Omental fat pad (tissue), 4 donors: ENCODE data around the gene STARD3. TPM values are rescaled to one million over a fixed set of nuclear protein-coding genes. Genes with fewer than 3 reads are reported as not detected.
"Not testable (repeated sequence)": the region's sequence is repeated elsewhere in the genome, so short reads cannot be mapped to it uniquely, and the experiment has no call there.

Experiments used
- ATAC-seq: fragments of 150-250 bp; one replicate; pipeline ENCODE4 v1.9.1; 2016; ENCODE audit warnings: mild to moderate bottlenecking, moderate library complexity; ENCODE audit not compliant: low FRiP score
- DNase-seq: peaks from one replicate; pipeline ENCODE4 v3.0.0-alpha.2; 2019; ENCODE audit warnings: low spot score
- total RNA-seq, 4 donors: library from RNA; depleted of rRNA; stranded (reverse); fragments of >200 nt; gene quantifications; one replicate each; pipeline ENCODE4 v1.1.0, GENCODE V29; 2016
- TF ChIP-seq, protein P1 (sequence below), 3 donors: fragments of 450-650 bp; IDR thresholded peaks; one replicate each; pipeline ENCODE4 v1.5.1; 2016 to 2017; ENCODE audit warnings: antibody characterized with exemption in 3 of 3, mild to moderate bottlenecking in 3 of 3, moderate library complexity in 2 of 3

Gene STARD3
- total RNA-seq, 4 donors from 2014 or later, result 24.9 to 75.5 (median 36.5) TPM

DNA sequence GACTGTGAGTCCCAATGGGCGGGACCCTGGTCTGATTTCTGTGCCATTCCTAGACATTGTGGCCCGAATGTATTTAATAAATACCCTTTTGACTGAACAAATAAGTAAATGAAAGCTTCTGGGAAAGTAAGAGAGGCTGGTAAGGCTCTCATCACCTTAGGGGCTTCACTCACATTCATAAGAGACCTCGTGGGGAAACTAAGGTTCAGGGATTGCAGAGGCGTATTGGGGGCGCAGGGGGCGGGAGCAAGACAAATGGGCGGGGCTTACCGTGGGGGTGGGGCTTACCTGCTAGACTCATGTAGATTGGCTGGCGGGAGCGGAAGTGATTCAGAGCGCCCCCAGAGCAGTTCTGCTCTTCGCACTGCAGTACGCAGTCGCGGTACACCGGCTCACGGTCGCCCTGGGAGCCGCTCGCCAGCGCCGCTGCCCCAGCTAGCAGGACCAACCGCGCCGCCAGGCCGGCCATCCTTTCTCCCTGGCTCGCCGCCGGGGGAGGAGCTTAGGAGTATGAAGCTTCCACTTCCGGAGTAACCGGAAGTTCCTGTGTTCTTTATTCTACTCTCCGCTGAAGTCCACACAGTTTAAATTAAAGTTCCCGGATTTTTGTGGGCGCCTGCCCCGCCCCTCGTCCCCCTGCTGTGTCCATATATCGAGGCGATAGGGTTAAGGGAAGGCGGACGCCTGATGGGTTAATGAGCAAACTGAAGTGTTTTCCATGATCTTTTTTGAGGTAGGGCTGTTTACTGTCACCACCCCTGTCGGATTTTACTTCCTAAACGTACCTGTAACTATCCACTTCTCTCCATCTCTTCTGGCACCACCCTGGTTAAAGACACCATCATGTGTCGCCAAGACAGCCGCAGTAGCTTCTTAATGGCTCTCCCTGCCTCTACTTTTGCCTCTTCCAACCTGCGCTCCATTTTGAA, 50.9 kb downstream of the STARD3 start, which contains the start of gene PGAP3:
Gene PGAP3 (minus strand): TSS at position 512 of the 929 bp plus-strand sequence. CDS start 43 bp downstream, at position 469.
- peak; percentile 81 for DNase-seq
- peak; percentile 92 for ATAC-seq
- TF ChIP-seq, protein P1, sequence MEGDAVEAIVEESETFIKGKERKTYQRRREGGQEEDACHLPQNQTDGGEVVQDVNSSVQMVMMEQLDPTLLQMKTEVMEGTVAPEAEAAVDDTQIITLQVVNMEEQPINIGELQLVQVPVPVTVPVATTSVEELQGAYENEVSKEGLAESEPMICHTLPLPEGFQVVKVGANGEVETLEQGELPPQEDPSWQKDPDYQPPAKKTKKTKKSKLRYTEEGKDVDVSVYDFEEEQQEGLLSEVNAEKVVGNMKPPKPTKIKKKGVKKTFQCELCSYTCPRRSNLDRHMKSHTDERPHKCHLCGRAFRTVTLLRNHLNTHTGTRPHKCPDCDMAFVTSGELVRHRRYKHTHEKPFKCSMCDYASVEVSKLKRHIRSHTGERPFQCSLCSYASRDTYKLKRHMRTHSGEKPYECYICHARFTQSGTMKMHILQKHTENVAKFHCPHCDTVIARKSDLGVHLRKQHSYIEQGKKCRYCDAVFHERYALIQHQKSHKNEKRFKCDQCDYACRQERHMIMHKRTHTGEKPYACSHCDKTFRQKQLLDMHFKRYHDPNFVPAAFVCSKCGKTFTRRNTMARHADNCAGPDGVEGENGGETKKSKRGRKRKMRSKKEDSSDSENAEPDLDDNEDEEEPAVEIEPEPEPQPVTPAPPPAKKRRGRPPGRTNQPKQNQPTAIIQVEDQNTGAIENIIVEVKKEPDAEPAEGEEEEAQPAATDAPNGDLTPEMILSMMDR (IDR thresholded peaks at IDR 0.05), result no peak

DNA sequence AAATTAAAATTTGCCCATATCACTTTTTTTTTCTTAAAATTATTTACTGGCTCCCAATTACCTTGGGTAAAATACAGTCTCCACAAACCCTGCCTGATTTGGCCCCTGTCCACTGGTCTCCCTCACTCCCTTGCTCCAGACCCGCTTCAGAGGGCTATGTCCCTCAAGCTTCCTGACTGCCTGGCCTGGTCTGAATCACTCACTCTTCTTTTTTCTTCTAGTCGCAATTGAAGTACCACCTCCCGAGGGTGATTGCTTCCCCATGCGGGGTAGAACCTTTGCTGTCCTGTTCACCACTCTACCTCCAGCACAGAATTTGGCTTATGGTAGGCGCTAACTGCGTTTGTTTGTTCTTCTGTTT, 51.5 kb downstream of the STARD3 start:
- TF ChIP-seq, protein P1 (IDR thresholded peaks at IDR 0.05), result no peak
- DNase-seq, result no peak
- ATAC-seq, result no peak

DNA sequence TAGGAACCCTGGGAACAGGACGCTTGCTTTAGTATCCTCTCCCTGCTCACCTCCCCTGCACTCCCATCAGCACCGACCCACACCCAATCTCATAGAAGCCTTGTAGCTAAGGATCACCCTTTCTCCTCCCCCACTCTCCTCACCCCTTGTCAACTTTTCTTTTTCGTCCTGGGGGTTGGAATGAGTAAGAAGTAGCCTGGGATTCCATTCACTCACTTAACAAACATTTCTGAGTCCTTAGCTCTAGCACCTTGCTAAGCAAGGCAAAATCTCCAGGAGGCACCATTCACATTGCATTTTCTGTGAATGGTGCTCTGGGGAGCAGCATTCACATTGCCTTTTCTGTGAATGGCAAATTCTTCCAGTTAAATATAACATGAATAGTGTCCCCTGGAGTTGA, 52.0 kb downstream of the STARD3 start:
- ATAC-seq (no peak), DNase-seq (no peak)
- TF ChIP-seq, protein P1 (IDR thresholded peaks at IDR 0.05), result no peak

DNA sequence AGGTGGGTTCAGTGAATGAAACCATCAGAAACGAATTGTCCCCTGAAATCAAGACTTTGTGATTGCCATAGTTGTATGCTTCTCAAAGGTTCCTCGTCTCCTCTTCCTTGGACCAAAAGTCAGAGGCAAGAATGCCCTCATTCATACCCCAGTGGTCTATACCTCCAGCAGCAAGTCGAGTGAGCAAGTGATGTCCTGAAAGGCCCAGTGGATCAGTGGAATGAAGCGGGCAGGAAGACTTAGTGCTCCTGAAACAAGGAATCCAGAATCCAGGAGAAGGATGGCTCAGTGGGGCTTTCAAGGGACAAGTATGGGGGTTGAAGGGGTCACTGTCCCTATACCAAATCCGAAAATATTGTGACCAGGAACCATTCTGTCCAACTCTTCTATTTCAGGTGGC, 57.6 kb downstream of the STARD3 start:
- TF ChIP-seq, protein P1 (IDR thresholded peaks at IDR 0.05), result no peak
- DNase-seq (no peak), ATAC-seq (no peak)

DNA sequence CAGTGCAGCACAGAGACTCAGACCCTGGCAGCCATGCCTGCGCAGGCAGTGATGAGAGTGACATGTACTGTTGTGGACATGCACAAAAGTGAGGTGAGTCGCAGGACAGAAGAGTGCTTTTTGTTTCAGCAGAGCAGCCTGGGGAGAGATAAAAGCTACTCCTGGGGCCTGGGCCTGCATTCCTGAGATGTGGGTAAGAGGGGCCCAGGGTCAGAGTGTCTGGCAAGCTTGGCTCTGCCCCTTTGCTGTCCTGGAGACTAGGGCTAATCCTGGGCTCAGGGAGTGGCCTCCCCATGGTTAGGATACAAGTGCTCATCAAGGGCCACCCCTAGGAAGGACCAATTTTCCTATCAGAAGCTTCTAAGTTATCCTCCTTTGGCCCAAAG, 58.1 kb downstream of the STARD3 start:
- DNase-seq (no peak), ATAC-seq (no peak)
- TF ChIP-seq, protein P1 (IDR thresholded peaks at IDR 0.05), result no peak

DNA sequence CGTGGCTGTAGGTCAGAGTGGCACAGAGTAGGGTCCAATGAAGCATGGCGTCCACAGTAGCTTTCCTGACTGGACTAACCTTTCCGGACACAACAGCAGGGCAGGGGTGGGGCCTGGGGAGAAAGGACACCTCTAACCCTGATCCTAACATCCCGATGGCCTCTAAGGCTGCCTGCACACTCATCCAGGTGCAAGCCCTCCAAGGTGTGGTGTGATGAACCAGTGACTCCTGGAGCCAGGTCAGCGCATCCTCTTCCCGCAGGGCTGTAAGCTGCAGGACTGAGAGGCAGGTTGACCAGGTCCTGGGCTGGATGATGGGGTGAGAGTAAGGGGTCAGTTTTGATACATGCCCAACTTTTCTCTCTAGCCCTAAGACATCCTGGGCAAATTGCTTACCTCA, 59.8 kb downstream of the STARD3 start:
- DNase-seq (no peak), ATAC-seq (no peak)
- TF ChIP-seq, protein P1 (IDR thresholded peaks at IDR 0.05), result no peak

DNA sequence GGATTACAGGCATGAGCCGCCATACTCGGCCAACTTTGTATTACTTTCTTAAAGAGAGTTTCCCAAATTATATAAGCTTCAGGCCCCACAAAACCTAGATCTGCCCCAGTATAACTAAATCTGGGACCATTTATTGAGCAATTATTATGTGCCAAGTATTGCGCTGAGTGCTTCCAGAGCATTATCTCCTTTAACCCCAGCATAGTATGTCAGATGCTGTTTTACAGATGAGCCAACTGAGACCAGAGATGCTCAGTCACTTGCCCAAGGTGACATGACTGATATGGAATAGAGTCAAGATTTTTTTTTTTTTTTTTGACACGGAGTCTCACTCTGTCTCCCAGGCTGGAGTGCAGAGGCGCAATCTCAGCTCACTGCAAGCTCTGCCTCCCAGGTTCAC, 61.0 kb downstream of the STARD3 start:
- ATAC-seq, result no peak
- DNase-seq, result no peak
- TF ChIP-seq, protein P1 (IDR thresholded peaks at IDR 0.05), result no peak

DNA sequence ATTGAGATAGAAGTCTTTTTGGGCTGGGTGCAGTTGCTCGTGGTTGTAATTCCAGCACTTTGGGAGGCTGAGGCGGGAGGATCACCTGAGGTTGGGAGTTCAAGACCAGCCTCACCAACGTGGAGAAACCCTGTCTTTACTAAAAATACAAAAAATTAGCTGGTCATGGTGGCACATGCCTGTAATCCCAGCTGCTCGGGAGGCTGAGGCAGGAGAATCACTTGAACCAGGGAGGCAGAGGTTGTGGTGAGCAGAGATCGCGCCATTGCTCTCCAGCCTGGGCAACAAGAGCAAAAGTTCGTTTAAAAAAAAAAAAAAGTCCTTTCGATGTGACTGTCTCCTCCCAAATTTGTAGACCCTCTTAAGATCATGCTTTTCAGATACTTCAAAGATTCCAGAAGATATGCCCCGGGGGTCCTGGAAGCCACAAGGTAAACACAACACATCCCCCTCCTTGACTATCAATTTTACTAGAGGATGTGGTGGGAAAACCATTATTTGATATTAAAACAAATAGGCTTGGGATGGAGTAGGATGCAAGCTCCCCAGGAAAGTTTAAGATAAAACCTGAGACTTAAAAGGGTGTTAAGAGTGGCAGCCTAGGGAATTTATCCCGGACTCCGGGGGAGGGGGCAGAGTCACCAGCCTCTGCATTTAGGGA, 62.3 kb downstream of the STARD3 start:
- not testable (repeated sequence) for ATAC-seq, DNase-seq
